Lower lobe of right lung (tissue), 2 donors: ENCODE results near the gene SEMA6A. TPM values are rescaled to one million over a fixed set of nuclear protein-coding genes. Genes with fewer than 3 reads are reported as not detected.

Experiments used
- ATAC-seq, 2 donors: fragments of 200-7000 bp; cut with Tn5 transposase; one replicate each; pipeline ENCODE4 v1.9.1; 2020 to 2022; ENCODE audit warnings: mild to moderate bottlenecking in 2 of 2, moderate library complexity in 2 of 2
- DNase-seq: peaks from one replicate; pipeline ENCODE4 v3.0.0-alpha.2; 2020
- H3K27ac ChIP-seq: fragments of 200-600 bp; one replicate; pipeline ENCODE4 v1.8.0; 2022
- H3K27me3 ChIP-seq: fragments of 200-600 bp; one replicate; pipeline ENCODE4 v1.8.0; 2022; ENCODE audit warnings: low read depth
- H3K36me3 ChIP-seq: fragments of 200-600 bp; one replicate; pipeline ENCODE4 v1.8.0; 2022; ENCODE audit warnings: mild to moderate bottlenecking
- H3K4me1 ChIP-seq: fragments of 200-600 bp; one replicate; pipeline ENCODE4 v1.8.0; 2022
- H3K4me3 ChIP-seq: fragments of 200-600 bp; one replicate; pipeline ENCODE4 v1.8.0; 2022; ENCODE audit warnings: mild to moderate bottlenecking
- H3K9me3 ChIP-seq: fragments of 200-600 bp; one replicate; pipeline ENCODE4 v1.8.0; 2022
- intact Hi-C: fragments of 100-400 bp; cut with DNase I; formaldehyde crosslinking; loops from one replicate; pipeline ENCODE4 v1.11.0; 2022
- total RNA-seq: library from RNA; stranded (reverse); fragmentation: NEBNext Ultra II Directional; extraction: Animal tissue kit (Norgen Biotek cat#: 25700); gene quantifications from one replicate; pipeline ENCODE4 v1.2.1, GENCODE V29; 2021
- TF ChIP-seq, protein P1 (sequence below): fragments of 200-600 bp; IDR thresholded peaks from one replicate; pipeline ENCODE4 v1.8.0; 2022; ENCODE audit warnings: antibody characterized with exemption, mild to moderate bottlenecking
- donor health status: DM: no; HTN: yes; CAD: no; lungs with severe emphysema.

Gene SEMA6A
- total RNA-seq, 1 donor from 2014 or later = 44.3 TPM

DNA sequence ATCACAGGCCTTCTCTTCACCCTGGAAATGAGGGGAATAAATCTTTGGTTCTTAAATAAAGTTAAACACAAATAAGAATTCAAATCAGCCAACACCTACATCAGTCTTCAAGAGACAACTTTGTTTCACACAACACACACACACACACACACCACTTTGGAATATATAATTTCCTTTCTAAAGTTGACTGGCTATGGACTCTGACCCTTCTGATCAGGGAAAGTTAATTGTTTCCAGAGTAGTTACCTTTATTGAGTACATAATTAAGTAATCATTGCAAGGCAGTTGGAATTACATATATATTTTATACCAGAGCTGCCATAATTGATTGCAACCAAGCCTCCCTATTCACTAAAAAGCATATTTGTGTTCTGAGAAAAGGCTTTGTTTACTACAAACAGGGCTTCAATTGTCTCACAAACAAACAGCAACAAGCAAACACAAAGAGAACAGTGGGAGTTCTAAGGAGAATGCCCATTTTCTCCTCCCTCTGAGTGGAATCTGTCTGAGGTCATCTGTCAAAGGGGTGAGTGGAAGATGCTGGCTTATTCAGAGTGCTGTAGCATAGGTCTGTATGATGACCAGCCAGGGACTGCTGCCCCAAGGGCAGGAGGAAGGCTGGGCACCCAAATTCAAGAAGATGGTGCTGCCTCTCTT is 136.6 kb downstream of the SEMA6A start:
- intact Hi-C loops = no loop called here
- DNase-seq = no peak
- Histone ChIP-seq H3K27me3 (no peaks in the 10 kb centered on the region), H3K9me3 (no peaks in the 10 kb centered on the region), H3K36me3 (no peaks in the 10 kb centered on the region), H3K4me3 (no peak overlapping the region), H3K27ac (no peak overlapping the region), H3K4me1 (peaks cover 22% of the 10 kb centered on the region)
- TF ChIP-seq, protein P1, sequence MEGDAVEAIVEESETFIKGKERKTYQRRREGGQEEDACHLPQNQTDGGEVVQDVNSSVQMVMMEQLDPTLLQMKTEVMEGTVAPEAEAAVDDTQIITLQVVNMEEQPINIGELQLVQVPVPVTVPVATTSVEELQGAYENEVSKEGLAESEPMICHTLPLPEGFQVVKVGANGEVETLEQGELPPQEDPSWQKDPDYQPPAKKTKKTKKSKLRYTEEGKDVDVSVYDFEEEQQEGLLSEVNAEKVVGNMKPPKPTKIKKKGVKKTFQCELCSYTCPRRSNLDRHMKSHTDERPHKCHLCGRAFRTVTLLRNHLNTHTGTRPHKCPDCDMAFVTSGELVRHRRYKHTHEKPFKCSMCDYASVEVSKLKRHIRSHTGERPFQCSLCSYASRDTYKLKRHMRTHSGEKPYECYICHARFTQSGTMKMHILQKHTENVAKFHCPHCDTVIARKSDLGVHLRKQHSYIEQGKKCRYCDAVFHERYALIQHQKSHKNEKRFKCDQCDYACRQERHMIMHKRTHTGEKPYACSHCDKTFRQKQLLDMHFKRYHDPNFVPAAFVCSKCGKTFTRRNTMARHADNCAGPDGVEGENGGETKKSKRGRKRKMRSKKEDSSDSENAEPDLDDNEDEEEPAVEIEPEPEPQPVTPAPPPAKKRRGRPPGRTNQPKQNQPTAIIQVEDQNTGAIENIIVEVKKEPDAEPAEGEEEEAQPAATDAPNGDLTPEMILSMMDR = no peak
- ATAC-seq = no peak

DNA sequence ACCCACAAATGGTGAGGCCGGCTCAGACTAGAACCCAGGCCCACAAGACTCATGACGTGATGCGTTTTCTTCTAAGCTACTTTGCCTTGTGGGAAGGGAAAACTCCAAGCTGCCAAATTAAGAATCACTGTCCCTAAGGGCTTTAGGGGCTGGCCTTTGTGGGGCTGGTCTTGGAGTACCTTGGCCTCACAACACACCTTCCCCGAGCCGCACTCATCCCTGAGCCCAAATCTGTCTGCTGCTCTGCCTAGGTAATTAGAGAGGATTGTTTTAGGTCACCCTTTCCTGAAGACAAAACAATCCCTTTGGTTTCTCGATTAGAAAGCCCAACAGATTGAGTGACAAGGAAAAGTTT is 137.3 kb downstream of the SEMA6A start:
- ATAC-seq (no peak), DNase-seq (no peak)
- Histone ChIP-seq H3K4me3 (no peak overlapping the region), H3K36me3 (no peaks in the 10 kb centered on the region), H3K9me3 (no peaks in the 10 kb centered on the region), H3K27me3 (no peaks in the 10 kb centered on the region), H3K27ac (peak overlapping the region; percentile 24), H3K4me1 (peaks cover 17% of the 10 kb centered on the region)
- intact Hi-C loops = no loop called here
- TF ChIP-seq, protein P1 = no peak

DNA sequence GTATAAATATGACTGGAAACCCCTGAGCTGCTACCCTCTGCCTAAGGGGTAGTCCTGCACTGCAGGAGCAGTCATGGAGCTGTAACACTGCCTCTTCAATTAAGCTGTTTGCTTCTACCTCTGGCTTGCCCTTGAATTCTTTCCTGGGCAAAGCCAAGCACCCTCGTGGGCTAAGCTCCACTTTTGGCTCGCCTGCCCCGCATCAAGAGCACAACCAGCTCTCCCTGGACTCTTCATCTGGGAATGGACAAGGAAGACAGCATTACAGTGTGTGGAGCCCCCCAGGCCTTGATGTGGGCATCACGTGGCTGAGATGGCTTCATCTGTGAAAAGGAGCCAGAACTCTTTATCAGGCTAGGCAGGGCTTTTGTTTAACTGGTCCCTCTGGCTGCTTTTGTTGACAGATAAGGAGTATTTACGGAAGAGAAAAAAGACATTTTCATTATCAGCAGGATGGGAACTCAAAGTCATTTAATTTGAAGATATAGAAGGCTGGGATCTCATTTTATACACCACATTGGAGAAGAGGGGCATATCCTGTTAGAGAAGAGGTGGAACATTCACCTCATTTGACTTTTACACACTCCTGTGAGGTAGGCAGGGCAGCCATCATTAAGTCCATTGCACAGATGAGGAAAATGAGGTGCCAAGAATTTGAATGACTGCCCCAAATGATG is 137.8 kb downstream of the SEMA6A start:
- intact Hi-C loops = no loop called here
- H3K4me3 ChIP-seq = no peak overlapping the region
- H3K27ac ChIP-seq = no peak overlapping the region
- TF ChIP-seq, protein P1 = no peak
- H3K36me3 ChIP-seq = no peaks in the 10 kb centered on the region
- no peaks in the 10 kb centered on the region for H3K27me3 ChIP-seq
- ATAC-seq (no peak), DNase-seq (no peak)
- H3K4me1 ChIP-seq = peaks cover 12% of the 10 kb centered on the region
- no peaks in the 10 kb centered on the region for H3K9me3 ChIP-seq

DNA sequence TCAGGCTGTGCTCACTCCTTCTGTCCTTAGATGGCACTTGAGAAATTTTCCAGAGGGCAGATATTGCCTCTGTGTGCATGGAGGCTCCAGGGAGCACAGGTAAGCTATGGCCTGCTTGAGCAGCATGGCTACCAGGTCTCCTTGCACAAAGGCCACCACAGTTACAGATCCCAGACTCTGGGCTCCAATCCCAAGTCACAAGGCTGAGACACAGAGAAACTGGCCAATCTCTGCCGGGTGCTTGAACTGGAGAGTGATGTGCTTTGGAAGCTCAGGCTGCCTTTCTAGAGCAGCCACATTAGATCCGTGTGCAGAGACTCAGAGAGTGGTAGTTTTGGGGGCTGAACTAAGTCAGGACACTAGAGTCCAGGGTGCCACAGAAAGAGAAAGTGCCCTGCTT is 145.7 kb downstream of the SEMA6A start:
- H3K27me3 ChIP-seq = no peaks in the 10 kb centered on the region

DNA sequence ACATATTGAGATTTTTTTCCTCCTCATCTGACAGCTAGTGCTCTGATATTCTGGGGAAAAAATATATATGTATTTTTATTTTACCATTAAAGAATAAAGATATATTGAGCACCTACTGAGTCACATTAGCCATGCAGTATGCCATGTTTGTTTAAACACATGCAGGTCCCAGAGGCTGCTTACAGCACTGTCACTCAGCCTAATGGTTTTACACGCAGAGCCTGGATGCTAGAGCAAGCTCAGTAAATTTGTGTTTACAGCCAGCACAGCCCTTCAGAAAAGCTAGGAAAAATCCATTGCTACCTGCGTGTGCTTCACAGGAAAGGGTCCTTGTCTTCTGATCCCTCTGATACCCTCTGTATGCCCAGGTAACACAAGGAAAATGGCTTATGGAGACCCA is 146.2 kb downstream of the SEMA6A start:
- no peaks in the 10 kb centered on the region for H3K36me3 ChIP-seq
- H3K9me3 ChIP-seq = no peaks in the 10 kb centered on the region
- TF ChIP-seq, protein P1 = no peak
- no peaks in the 10 kb centered on the region for H3K4me1 ChIP-seq
- ATAC-seq (no peak), DNase-seq (no peak)
- intact Hi-C loops = no loop called here
- no peak overlapping the region for H3K4me3 ChIP-seq
- no peak overlapping the region for H3K27ac ChIP-seq
- H3K27me3 ChIP-seq = no peaks in the 10 kb centered on the region

More for the DNA sequence above, 145.7 kb downstream of the SEMA6A start:
- intact Hi-C loops = no loop called here
- DNase-seq (no peak), ATAC-seq (no peak)
- no peak overlapping the region for H3K27ac ChIP-seq
- H3K36me3 ChIP-seq = no peaks in the 10 kb centered on the region
- no peaks in the 10 kb centered on the region for H3K4me1 ChIP-seq
- no peaks in the 10 kb centered on the region for H3K9me3 ChIP-seq
- TF ChIP-seq, protein P1 = no peak
- H3K4me3 ChIP-seq = no peak overlapping the region
